NK-92 (cell line): Measurements from ENCODE around the gene ZFC3H1.

Experiments used
- DNase-seq: peaks from one replicate; lab custom pipeline; 2025; ENCODE audit not compliant: unreplicated experiment; lab: John Stamatoyannopoulos, UW

Gene ZFC3H1

DNA sequence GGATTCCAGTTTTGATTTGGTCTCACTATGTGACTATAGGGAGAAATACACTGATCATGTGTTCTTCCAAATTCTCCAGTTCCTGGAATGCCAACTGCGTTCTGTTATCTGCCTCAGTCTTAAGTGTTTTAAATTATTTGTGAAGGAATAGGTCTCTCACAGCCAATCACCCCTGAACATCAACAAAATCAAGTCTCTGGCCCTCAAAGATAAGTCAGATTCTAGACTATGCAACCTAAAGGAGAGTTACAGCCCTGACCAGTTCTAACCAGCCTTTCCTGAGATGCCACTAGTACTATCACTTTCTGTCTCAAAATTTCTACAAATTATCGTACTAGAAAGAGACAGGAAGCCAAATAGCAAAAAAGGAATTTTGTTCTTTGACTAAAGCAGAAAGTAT, 22.3 kb downstream of the ZFC3H1 start:
- DNase-seq, result no peak

DNA sequence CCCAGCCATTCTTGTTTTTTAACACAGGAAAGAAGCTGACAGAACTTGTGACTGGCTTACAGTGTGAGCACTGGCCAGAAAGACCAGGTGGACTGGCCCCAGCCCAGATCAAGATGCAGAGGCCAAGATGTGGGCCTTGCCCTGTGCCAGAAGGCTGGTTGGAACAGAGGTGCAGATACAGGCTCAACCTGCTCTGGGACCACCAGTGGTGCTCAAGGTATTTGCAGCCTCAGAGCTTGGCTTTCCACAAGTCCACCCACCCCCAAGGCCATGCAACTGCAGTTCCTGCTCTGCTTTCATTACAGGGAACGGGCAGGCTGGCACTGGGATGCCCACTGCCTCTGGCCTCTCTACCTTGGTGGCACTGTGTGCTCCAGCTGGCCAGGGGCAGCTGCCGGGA, 23.3 kb downstream of the ZFC3H1 start:
- no peak for DNase-seq

DNA sequence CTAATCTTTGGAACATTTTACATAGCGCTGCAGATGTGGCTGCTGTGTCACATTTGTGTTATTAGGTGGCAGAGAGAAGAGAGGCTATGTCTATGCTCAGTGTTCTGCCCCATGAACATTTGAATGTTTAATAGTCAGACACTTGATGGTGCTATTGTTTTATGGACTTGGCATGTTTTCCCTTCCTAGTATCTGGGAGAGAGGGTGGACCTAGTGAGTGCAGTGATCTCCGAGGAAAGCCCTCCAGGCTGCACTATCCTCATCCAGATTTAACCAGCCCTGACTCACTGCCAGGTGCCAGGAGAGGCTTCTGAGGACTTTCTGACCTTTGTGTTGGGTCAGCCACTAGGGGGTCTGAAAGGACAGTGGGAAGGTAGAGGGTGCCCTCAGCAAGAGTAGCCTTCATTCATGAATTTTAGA, 24.3 kb downstream of the ZFC3H1 start:
- DNase-seq, result no peak

DNA sequence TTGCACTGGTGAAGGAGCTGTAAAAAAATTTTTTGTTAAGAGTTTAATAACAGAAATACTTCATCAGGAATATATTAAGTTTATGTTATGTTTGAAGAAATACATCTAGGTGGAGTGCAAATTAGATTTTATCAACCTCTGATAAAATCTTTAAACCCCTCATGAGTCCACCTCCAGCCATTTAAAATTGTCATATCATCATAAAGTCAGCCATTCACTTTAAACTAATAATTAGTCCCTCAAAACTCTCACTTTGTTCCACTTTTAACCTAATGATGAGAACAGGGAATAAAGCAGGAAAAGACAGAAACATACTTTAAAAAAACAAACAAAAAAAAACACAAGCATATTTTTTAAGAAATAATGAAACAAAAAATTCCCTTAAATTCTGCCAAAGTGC, 25.1 kb downstream of the ZFC3H1 start:
- no peak for DNase-seq

DNA sequence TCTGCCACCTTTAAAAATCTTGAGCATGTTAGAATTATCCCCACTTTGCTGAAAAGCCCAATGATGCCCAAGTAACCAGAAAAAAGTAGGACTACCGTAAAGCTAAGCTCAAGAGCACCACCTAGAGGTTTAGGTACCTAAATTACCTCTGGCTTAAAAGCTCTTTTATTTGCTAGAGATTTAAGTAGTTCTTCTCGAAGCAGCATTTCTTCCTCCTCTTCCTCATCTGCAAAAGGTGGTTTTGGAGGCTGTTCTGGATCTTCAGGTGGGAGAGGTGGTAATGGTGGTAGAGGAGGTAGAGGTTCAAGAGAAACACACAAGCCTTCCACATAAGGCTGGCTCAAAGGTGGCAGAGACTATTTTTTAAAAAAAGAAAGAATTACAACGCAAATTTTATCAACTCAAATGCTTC, 26.9 kb downstream of the ZFC3H1 start:
- DNase-seq, result no peak

DNA sequence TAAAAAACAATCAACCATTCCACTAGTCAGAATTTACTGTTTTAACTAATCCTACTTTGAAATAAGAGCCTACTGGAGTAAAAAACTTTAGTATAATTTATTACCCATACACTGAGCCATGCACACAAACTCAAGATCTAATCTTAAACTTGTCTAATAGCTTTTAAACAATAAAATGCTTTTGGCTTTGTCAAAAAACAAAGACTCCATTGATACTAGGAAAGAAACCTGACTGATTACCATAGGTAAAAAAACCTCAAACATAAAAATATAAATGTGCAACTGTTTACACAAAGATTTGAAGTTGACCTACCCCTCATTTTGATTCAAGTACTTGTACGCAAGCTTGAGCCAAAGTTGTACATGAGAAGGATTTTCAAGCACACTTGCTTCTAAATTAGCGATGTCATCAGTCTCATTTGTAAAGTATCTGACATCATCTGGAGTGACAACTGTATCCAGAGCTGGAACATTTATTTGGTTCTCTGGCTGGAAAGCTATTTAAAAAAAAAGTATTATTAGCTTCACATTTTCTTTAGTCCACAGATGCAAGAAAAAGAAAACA, 36.1 kb downstream of the ZFC3H1 start:
- no peak for DNase-seq

DNA sequence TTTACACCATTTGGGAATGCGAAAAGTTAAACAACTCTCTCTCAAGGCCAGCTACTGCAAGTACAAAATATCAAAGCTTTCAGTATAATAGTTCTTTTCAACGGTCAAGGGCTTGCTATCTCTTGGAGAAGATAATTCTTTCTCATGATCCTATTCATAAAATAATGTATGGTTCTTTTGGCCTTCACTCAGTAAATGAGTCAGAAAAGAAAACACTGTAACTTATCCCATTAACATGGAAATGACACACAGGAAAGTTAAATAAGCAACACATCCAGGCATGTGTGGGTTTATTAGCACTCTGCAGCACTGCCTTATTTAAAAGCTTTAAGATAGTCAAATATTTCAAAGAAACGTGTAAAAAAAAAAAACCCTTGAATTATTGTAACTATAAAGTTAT, 36.9 kb downstream of the ZFC3H1 start:
- no peak for DNase-seq

DNA sequence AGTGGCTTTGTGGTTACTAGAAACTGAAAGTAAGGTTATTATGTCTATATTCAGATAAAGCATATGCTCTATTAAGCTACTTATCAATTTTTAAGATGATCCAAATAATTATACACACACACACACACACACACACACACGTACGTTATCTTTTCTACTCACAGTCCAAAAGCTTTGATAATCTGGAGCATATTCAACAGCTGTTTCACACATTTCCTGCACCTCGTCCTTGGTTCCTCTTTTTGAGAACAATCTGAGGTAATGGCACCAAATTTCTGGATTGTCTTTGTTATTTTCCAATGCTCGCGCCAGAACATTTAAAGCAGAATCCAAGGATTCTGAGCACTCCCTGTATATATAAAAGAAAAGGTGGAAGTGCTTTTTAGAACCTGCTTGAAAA, 37.5 kb downstream of the ZFC3H1 start:
- no peak for DNase-seq

DNA sequence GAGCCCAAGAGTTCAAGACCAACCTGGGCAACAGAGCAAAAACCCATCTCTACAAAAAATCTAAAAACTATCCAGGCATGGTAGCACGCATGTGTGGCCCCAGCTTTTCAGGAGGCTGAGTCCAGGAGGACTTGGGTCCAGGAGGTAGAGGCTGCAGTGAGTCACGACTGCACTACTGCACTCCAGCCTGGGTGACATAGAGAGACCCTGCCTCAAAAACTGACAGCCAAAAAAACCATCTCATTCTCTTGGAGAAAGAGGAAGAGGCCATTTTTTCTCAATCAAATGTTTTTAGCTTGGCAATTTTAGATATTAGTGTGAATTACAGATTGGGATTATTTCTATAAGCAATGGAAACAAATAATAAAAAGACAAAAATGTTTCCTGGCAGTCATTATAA, 38.2 kb downstream of the ZFC3H1 start:
- DNase-seq, result no peak

DNA sequence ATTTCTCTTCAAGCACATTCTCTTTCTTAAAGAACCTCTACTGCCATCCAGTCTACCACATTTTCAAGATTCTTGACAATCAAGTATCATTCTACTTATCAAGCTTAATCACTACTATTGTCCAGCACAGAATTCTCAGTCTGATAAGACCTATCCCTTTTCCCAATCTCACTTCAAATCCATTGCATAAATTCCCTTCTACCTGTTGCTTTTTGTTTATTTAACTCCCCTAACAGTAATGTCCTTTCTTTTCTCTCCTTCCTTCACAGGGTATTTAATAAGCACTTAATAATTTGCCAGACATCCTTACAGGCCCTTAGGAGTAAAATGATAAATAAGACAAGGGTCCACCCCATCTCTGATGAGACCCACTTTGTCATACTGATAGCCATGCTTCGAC, 41.7 kb downstream of the ZFC3H1 start:
- no peak for DNase-seq

DNA sequence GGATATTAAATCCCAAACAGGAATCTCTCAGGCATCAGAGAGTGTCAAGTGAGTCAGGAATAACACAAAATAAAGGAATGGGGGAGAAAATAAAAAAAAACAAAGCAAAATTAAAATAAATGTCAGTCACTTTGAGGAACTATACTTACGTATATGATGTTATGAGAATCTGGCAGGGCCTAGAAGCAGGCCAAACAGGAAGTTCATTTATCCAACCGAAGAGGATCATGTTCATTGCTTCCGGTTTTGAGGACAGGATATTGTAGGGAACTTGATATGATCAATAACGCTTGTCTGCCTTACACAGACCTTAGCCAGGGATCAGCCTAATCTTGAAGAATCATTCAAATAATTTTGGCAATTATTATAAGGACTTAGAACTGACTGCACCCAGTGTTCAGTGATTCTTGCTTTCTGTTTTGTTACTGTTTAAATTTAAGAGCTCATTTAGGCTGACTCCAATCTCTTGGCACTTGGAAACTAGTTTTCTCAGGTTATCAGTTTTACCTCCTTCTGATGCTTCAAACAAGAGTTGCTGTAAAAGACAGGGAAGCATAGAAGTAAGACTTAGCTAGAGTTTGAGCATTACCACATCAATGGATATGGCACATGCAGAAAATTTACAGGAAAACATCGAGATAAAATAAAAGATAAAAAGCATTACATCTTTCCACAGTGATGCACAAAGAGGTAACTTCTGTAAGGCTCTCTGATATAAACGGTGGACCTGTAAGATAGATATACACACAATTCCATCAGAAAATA, 53.4 kb downstream of the ZFC3H1 start:
- DNase-seq, result no peak

GRCh38 chr12:71607494-71608330, 55.9 kb downstream of the ZFC3H1 start:
- no peak for DNase-seq

DNA sequence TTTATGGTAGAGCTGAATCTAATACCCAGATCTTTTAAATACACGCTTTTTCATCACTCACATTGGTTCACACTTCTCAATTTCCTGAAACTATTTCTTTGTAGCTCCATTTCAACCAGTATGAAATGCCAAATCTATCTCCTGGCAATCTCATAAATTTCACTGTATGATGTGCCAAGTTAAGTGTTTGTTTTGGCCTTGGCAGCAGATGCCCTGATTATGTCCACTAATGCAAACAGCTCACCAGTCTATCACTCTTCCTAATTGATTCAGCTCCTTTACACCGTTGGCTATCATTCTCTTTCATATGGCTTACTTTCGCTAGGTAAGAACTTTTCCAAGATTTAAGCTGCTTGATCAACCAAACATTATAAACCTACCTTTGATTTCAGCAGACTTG, 58.6 kb downstream of the ZFC3H1 start:
- no peak for DNase-seq

GRCh38 chr12:71602761-71603577, 60.7 kb downstream of the ZFC3H1 start:
- no peak for DNase-seq

DNA sequence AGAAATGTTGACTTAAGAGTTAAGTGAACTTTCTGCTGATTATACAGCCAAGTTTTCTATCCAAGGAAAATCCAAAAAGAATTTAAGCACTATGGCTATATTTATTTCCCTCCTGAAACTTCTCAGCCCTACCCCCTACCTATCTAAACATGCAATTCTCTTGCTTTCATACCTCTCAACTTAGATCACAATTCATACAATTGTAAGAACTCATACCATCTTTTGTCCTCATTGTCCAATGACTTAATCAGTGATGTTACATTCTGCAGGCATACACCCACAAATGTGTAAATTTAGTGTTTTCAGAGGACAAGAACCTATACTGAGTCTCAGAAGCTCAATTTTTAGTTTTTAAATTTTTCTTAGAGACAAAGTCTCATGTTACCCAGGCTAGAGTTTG, 62.1 kb downstream of the ZFC3H1 start:
- DNase-seq, result no peak

DNA sequence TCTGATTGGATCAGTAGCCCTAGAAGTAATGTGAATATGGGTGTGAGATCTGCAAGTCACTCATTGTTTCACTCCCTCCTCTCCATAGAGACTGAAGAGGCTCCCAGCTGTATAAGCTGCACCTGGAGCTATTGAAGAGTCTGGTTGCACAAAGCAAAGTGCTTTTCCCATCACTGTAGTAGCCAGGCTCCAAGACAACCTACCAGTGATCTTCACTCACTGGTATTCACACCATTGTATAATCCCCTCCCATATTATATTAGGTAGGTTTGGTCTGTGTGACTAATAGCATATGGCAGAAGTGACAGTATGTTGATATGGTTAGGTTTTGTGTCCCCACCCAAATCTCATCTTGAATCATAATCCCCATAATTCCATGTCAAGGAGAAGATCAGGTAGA, 64.4 kb downstream of the ZFC3H1 start:
- DNase-seq, result no peak

DNA sequence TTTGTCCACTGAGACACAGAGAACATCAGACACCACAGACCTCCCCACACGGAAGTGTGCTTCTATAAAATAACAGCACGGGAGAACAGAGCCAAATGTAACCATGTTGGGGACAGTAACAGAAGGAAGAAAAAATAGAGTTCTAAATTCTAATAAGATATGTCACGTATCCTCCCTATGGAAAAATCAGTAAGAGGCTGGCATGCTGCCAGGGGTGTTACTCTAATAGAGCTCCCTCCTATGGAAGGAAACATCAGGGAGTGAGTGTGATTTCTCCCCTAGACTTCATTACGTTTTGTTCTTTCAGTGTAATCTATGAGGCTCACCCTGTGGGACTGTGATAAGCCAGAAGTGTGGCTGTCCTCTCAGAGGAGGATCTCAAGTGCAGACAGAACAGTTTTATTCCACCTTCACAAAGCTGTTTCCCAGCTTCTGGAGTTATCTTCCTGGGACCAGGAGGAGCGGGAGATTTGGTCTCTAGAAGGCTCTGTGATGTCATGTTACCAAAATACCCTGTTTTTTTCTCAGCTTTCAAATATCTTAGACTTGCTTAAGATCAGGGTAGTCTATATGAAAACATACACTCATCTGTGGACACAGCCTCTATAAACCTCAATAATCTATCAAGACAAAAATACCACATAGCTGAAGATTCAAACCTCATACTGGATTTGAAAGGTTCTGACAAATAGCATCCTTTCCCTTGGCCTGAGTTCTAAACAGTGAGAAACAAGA, 69.3 kb downstream of the ZFC3H1 start:
- no peak for DNase-seq

DNA sequence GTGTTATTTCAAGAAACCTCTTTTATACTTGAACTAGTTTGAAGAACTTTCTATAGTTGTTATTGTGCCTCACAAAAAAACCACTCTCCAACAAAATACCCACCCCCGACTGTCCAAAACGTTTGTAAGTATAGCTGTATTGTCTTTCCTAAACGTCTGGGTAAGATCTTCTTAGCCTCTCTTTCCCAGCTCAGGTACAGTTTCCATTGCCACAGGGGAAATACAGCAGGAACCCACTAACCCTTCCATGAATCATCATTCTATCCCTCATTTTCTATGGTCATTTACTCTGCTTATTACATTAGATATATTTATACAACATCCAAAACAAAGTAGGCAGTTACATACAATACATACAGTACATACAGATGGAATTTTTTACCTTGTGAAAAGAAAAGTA, 70.8 kb downstream of the ZFC3H1 start:
- DNase-seq, result no peak

- no peak for DNase-seq
Observed at GRCh38 chr12:71591601-71592000, 72.0 kb downstream of the ZFC3H1 start.

DNA sequence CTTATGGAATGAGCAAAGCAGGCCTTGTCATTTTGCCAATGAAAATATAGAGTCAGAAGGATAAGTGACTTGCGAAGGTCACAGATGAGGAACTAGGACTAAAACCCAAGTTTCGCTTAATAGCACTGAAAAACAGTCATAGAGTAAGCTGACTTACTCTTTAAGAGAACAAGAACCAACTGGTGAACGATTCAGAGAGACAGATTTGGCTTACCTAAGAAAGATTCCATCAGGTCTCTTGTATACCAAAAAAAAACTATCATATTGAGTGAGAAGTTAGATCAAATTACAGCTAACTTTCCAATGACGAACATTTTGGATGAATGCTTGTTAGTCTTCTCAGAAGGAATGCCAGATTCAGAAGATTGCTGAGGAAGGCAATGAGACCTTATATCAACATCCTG, 74.2 kb downstream of the ZFC3H1 start:
- no peak for DNase-seq

GRCh38 chr12:71587012-71587411, 76.6 kb downstream of the ZFC3H1 start:
- DNase-seq, result no peak
